Measurements from ENCODE around the gene HRH1. TPM values are rescaled to one million over a fixed set of nuclear protein-coding genes. Genes with fewer than 3 reads are reported as not detected.

The HRH1 gene
- total and polyA plus RNA-seq, 2 donors (not counting 1 experiment from before 2014, with no cell fraction given) = not detected

GRCh38 chr3:11297126-11297525, 142.8 kb downstream of the HRH1 start:
- H3K36me3 ChIP-seq (replicated peaks in 1 of 2; ENCODE audit: control extremely low read depth in 1 of 2, control insufficient read depth in 1 of 2, extremely low read depth in 1 of 2, insufficient read depth in 2 of 2, low read length in 1 of 2) = peaks cover 0 to 37% of the 10 kb centered on the region in 2 experiments
- H4K20me1 ChIP-seq (ENCODE audit: control insufficient read depth, insufficient read depth, low read length, poor library complexity, severe bottlenecking) = no peaks in the 10 kb centered on the region
- no peak for TF ChIP-seq EZH2 (IDR thresholded peaks at IDR 0.05; ENCODE audit: borderline replicate concordance, insufficient read depth, low read depth, low read length, poor library complexity, severe bottlenecking)
- no peak for TF ChIP-seq CTCF (IDR thresholded peaks at IDR 0.05)
- ATAC-seq (ENCODE audit: low read depth) (no peak), DNase-seq (no peak)
- POLR2A ChIA-PET = no interaction called here
- no peaks in the 10 kb centered on the region for H3K27me3 ChIP-seq (replicated peaks in 1 of 4; ENCODE audit: control extremely low read depth in 1 of 4, control insufficient read depth in 3 of 4, insufficient read depth in 4 of 4, low read length in 3 of 4)
- H3K4me3 ChIP-seq (ENCODE audit: control extremely low read depth in 1 of 5, extremely low read depth in 1 of 5, insufficient read depth in 1 of 5, low read depth in 2 of 5, low read length in 4 of 5) = no peak overlapping the region
- H3K4me2 ChIP-seq (replicated peaks; ENCODE audit: low read depth, low read length, poor library complexity, severe bottlenecking) = no peak overlapping the region
- no peak overlapping the region for H2AFZ ChIP-seq (ENCODE audit: insufficient read depth, low read depth, low read length, poor library complexity, severe bottlenecking)
- intact Hi-C loops (cut with micrococcal nuclease) = no loop called here
- H3K4me1 Mint-ChIP-seq = peaks cover 2% of the 10 kb centered on the region
- no peaks in the 10 kb centered on the region for H3K4me1 ChIP-seq (ENCODE audit: control insufficient read depth in 2 of 2, insufficient read depth in 2 of 2, low read length in 2 of 2)
- no peak overlapping the region for H3K9ac ChIP-seq (ENCODE audit: low read length)
- CTCF ChIA-PET = interaction anchor here (1.3 kb wide), 1 partner anchor 61 kb away, joined by 4 read pairs; no protein-coding TSS in a partner anchor
- H3K79me2 ChIP-seq (ENCODE audit: control insufficient read depth, insufficient read depth, low read length) = peaks cover 52% of the 10 kb centered on the region
- no peaks in the 10 kb centered on the region for H3K9me3 ChIP-seq (ENCODE audit: control extremely low read depth in 1 of 3, control insufficient read depth in 2 of 3, insufficient read depth in 1 of 3, low read length in 2 of 3)
- H3K27ac ChIP-seq (ENCODE audit: low read length in 2 of 2) = no peak overlapping the region
- no peaks in the 10 kb centered on the region for H3K9me3 Mint-ChIP-seq (ENCODE audit: insufficient read depth)
- H3K4me3 Mint-ChIP-seq = no peak overlapping the region
- WGBS (ENCODE audit: insufficient coverage) = 100% methylated on average over 4 of the region's 4 CpGs
- no peak overlapping the region for H3K27ac Mint-ChIP-seq
- H3K27me3 Mint-ChIP-seq = no peaks in the 10 kb centered on the region

- H4K20me1 ChIP-seq (ENCODE audit: control insufficient read depth, insufficient read depth, low read length, poor library complexity, severe bottlenecking) = no peaks in the 10 kb centered on the region
- H3K4me3 ChIP-seq (ENCODE audit: control extremely low read depth in 1 of 5, extremely low read depth in 1 of 5, insufficient read depth in 1 of 5, low read depth in 2 of 5, low read length in 4 of 5) = no peak overlapping the region
- peaks cover 2 to 58% of the 10 kb centered on the region in 2 experiments for H3K36me3 ChIP-seq (replicated peaks in 1 of 2; ENCODE audit: control extremely low read depth in 1 of 2, control insufficient read depth in 1 of 2, extremely low read depth in 1 of 2, insufficient read depth in 2 of 2, low read length in 1 of 2)
- ATAC-seq (ENCODE audit: low read depth) (no peak), DNase-seq (no peak)
- ChIA-PET POLR2A (no interaction called here), CTCF (interaction anchor here (0.6 to 2.0 kb wide), 3 partner anchors 13 to 68 kb away, joined by 3 to 4 read pairs (median 4); no protein-coding TSS in a partner anchor)
- peaks cover 17% of the 10 kb centered on the region for H3K79me2 ChIP-seq (ENCODE audit: control insufficient read depth, insufficient read depth, low read length)
- H3K4me3 Mint-ChIP-seq = no peak overlapping the region
- no peaks in the 10 kb centered on the region for H3K27me3 ChIP-seq (replicated peaks in 1 of 4; ENCODE audit: control extremely low read depth in 1 of 4, control insufficient read depth in 3 of 4, insufficient read depth in 4 of 4, low read length in 3 of 4)
- intact Hi-C loops (cut with micrococcal nuclease) = no loop called here
- H3K9ac ChIP-seq (ENCODE audit: low read length) = no peak overlapping the region
- H3K27ac Mint-ChIP-seq = no peak overlapping the region
- no peaks in the 10 kb centered on the region for H3K27me3 Mint-ChIP-seq
- no peak for TF ChIP-seq EZH2 (IDR thresholded peaks at IDR 0.05; ENCODE audit: borderline replicate concordance, insufficient read depth, low read depth, low read length, poor library complexity, severe bottlenecking)
- no peak for TF ChIP-seq CTCF (IDR thresholded peaks at IDR 0.05)
- no peak overlapping the region for H2AFZ ChIP-seq (ENCODE audit: insufficient read depth, low read depth, low read length, poor library complexity, severe bottlenecking)
- 92% methylated on average over 3 of the region's 3 CpGs for WGBS (ENCODE audit: insufficient coverage)
- H3K4me1 Mint-ChIP-seq = no peaks in the 10 kb centered on the region
- no peaks in the 10 kb centered on the region for H3K4me1 ChIP-seq (ENCODE audit: control insufficient read depth in 2 of 2, insufficient read depth in 2 of 2, low read length in 2 of 2)
- no peaks in the 10 kb centered on the region for H3K9me3 Mint-ChIP-seq (ENCODE audit: insufficient read depth)
- no peaks in the 10 kb centered on the region for H3K9me3 ChIP-seq (ENCODE audit: control extremely low read depth in 1 of 3, control insufficient read depth in 2 of 3, insufficient read depth in 1 of 3, low read length in 2 of 3)
- no peak overlapping the region for H3K27ac ChIP-seq (ENCODE audit: low read length in 2 of 2)
- no peak overlapping the region for H3K4me2 ChIP-seq (replicated peaks; ENCODE audit: low read depth, low read length, poor library complexity, severe bottlenecking)
These were observed 146.7 kb downstream of the HRH1 start for GRCh38 chr3:11300970-11301369.
